Stimulated activated CD8-positive, alpha-beta memory T cell treated with anti-CD3 and anti-CD28 coated beads, Interleukin-12 subunit alpha, Interleukin-12 subunit beta, amount 100 ng/mL, for 24 hours (primary cell): Measurements from ENCODE around the gene CRYGN.

Experiments used
- DNase-seq: peaks from one replicate; pipeline ENCODE4 v3.0.0-alpha.2; 2020; ENCODE audit errors: extremely low read depth

The CRYGN gene

DNA sequence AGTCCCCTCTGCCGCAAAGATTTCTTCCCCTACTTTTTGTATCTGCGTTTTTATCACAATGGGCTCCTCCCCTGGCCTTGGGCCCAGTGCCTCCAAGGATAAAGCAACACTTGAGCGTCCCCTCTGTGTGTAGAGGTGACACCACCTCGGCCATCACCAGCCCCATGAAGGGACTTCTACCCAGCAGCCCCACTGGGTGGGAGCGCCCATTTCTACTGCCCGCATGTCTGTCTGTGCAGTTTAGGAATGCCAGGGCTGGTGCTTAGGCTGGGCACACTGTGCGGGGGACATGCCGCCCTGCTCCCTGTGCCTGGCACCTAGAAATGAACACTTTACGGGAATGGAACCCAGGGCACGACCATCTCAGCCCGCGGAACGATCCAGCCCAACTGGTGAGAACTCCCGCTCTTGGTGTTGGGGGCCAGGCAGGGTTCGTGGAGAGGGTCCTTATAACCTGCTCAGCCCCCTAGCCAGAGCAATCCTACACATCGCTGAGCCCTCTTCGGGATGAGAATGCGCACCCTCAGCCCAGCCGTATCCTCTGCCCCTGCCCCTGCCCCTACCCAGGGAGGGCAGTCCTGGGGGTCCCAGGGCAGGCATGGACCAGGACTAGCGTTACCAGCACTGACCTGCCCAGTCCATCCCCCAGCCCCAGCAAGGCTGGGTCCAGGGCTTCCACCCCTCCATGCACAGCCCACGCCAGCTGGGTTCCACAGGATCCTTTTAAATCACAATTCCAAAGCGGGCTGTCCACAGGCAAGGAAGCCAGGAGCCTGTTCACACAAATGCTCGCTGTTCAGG lies 12.8 kb downstream of the CRYGN start:
- no peak for DNase-seq

DNA sequence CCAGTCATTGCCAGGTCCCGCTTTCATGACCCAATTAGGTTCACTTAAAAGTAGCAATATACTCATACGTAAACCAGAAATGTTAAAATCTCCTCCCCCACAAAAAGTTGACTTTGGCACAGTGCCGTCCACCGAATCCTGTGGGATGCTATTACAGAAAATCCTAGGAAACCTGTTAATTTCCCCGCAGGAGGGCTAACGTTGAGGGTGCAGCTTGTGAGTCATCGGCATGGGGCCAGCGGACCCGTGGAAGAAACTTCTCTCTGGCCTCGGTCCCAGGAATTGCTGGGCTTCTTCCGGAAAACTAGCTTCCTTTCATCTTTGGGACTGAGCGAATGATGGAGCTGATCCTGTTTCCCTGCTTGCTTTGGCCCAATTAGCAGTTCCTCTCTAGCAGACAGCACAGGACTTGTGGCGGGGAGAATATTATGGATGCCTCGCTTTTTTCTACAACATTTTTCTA lies 13.5 kb downstream of the CRYGN start:
- no peak for DNase-seq

- DNase-seq = no peak
Observed at GRCh38 chr7:151425670-151426440, 14.1 kb downstream of the CRYGN start.

GRCh38 chr7:151424799-151425198 lies 15.1 kb downstream of the CRYGN start:
- DNase-seq = no peak

- no peak for DNase-seq
Observed at GRCh38 chr7:151423936-151424335, 16.0 kb downstream of the CRYGN start.

- no peak for DNase-seq
Observed at GRCh38 chr7:151423226-151423625, 16.7 kb downstream of the CRYGN start.

GRCh38 chr7:151422212-151422611 lies 17.7 kb downstream of the CRYGN start:
- DNase-seq = no peak

- DNase-seq = no peak
Observed at GRCh38 chr7:151420144-151420543, 19.8 kb downstream of the CRYGN start.

DNA sequence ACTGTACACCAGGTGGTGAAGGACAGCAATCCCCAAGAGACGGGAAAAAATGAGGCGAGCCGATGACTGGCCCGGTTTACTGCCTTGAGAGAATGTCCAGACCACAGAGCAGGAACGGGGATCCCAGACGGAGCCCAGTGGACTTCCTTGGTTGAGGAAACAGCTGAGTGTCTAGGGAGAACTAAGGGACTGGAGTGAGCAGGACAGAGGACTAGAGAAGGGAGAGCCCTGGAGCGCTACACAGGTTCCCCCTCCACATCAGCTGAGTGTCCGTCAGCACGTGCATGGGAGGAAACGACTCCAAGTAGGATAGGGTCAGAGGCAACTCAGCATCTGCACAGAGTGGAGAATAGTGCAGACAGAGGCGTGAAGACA lies 23.0 kb downstream of the CRYGN start:
- DNase-seq = no peak

DNA sequence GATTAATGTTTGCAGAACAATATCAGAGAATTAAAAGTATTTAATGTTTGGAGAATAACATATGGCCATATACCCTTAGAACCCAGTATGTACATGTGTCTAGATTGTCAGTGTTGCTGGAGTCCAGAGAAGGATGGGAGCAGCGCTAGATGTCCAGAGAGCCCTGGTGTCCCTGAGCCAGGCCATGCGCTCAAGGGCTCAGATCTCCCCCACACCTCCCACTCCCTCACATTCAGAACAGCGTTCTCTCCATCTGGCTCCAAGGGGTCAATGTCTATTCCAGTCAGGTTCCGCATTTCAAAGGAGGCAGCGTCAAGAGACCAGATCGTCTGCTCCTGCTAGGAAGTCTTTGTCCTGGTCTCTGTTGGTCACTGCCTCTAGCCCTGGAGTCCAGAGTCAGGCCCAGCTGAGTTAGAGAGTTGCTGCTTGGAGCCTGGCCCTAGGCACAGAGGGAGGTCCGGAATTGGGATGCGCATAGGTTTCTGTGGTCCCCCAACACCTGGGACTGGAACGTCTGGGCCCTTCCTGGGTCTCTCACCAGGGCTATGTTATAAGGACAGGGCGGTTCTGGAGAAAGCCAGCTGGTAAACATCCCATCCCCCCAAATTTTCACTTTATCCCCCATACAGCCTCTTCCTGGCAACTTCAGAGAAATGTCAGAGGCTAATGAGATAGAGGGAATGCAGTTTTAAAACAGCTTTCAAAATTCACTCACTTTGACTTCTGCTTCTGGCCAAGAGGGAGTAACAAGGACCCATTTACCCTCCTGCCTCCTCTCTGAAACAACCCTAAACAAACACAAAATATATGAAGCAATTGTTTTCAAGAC lies 23.6 kb downstream of the CRYGN start:
- no peak for DNase-seq

DNA sequence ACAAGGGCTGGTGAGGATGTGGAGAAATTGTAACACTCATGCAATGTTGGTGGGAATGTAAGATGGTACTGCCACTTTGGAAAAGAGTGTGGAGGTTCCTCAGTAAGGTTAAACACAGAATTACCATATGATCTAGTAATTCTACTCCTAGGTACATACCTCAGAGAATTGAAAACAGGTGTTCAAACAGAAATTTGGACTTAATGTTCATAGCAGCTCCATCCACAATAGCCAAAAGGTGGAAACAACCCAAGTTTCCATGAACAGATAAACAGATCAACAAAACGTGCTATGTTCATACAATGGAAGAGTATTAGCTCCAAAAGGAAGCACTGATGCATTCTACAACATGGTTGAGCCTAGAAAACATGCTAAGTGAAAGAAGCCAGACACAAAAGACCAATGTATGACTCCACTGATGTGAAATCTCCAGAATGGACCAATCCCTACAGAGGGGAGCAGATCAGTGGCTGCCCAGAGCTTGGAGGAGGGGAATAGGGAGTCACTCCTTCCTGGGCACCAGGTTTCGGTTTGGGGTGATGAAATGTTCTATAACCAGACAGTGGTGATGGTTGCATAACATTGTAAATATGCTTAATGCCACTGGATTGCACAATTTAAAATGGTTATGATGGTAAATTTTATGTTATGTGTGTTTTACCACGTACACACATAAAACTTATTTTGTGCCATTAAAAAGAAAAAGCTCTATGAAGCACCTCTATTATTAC lies 24.4 kb downstream of the CRYGN start:
- no peak for DNase-seq

GRCh38 chr7:151413241-151413640 lies 26.7 kb downstream of the CRYGN start:
- DNase-seq = no peak

- no peak for DNase-seq
Observed at GRCh38 chr7:151412318-151412717, 27.6 kb downstream of the CRYGN start.

DNA sequence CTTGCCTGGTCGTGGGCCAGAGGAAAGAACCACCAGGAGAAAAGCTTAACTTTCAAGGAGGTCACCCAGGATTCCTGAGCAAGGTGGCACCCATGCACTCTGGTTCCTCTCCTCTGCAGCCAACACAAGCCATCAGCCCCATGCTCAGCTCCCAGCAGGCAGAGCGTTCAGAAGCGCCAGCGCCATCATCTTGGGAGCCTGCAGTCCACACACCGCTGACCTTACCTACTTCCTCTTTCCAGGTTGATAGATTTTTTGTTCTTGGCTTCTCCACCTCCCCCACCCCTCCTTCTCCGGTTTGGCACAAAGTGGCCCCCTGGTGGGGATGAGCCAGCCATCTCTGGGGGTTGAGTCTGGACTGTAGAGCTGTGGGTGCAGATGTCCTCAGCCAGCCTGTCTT lies 28.4 kb downstream of the CRYGN start:
- DNase-seq = no peak

DNA sequence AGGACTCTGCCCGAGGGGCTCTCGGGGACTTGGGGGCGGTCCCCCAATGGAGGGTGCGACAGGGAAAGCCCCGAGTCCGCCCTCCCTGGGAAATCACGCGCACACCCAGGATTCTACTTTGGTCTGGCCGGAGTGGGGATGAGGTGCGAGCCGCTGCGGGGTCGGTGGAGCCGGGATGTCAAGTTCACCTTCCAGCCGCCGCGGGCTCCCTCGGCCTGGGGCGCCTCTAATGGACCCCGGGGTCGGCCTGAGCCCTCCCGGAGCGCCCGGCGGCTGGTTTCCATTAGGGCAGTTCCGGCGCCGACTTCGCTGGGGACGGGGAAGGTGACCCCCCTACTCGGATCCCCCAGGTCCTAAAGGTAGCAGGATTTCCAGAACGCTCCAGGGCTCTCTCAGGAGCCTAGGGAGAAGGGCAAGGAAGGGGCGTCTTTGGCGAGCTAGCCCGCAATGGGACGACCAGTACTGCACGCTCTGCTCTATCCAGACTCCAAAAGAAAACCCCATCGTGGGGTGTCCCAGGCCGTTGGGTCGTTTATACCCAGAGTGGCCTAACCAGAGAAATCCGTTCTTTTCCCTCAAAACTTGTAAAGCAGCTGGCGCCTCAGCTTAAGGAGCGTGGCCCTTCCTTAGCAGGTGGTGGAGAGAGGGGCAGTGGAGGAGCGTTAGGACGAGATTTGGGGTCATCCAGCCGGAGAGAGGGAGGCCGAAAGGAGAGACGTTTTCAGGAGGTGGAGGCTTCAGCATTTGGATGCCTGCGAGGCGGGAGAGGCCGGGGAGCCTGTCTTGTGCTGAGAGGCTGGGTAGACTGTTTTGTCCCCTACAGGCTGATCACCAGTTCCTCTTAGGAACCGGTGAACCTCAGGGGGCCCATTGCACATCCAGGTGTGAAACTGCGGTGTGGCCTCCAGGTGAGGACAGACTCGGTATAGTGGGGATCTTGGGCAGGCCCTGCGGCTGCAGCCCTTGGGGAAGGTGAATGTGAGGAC lies 29.2 kb downstream of the CRYGN start:
- no peak for DNase-seq

- no peak for DNase-seq
Observed at GRCh38 chr7:151409667-151410404, 30.1 kb downstream of the CRYGN start, which contains the start of gene WDR86. Gene WDR86, minus strand, starts transcription at chr7:151410038. Its CDS starts 449 bp downstream, at chr7:151409589.

DNA sequence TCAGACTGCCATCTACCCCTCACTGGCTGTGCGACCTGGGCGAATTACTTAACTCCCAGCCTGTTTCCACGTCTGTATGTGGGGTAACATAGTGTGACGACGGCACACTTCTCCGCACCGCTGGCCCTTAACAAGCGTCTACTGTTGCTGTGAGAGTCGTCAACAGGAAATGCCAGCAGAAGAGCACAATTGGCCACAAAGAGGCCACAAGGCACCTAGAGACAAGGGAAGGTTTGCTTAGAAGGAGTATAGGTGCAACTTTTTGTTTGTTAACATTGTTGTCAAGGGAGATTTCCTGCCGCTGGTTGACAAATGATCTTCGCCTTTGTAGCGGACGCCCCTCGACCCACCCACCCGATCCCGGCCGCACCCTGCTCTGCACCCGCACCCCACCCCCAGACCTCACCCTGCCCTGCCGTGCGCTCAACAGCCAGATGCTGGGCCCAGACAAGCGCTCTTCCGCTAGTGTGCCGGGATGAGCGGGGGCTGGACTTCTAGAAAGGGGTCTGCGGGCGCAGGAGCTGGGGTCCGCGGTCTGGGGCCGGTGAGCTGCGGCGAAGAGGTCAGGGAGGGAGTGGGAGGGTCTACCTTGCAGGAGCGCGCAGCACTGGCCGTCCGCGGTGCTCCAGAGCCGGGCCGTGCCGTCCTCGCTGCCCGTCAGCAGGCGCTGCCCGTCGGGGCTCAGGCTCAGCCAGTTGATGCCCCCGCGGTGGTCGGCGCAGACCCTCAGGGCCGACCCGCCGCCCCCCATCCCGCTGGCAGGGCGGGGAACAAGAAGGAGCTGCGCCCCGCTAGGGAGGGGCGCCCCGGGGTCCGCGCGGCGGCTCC lies 30.9 kb downstream of the CRYGN start:
- DNase-seq = no peak

DNA sequence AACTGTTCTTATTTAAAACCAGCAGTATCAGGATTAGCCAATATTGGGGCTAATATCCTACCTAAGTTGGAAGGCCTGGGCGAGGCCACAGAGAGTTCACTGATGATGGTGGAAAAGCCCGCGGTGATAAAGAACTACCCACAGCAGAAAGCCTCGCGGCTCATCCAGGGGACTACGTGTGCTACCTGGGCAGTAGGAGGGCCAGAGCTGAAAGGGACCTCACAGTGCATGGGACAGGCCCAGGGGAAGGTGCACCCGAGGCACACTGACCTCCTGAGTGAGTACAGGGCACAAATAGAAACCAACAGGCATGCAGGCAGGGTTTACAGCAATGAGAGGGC lies 31.5 kb downstream of the CRYGN start:
- no peak for DNase-seq
